Activated CD4-positive, alpha-beta T cell treated with anti-CD3 and anti-CD28 coated beads, Interleukin-2, amount 10 ng/mL, durations not matched to agents 24 days and 14 days (primary cell): ENCODE data around the gene DGKH. TPM values are rescaled to one million over a fixed set of nuclear protein-coding genes. Genes with fewer than 3 reads are reported as not detected.
"Not testable (repeated sequence)": the region's sequence is repeated elsewhere in the genome, so short reads cannot be mapped to it uniquely, and the experiment has no call there.

Experiments
- DNase-seq: peaks from one replicate; pipeline ENCODE4 v3.0.0; 2022
- H3K27ac Mint-ChIP-seq: one replicate; pipeline ENCODE4 v1.8.0; 2022; ENCODE audit warnings: mild to moderate bottlenecking, mixed read lengths
- H3K27me3 Mint-ChIP-seq: one replicate; pipeline ENCODE4 v1.8.0; 2022; ENCODE audit warnings: mixed read lengths
- H3K36me3 Mint-ChIP-seq: one replicate; pipeline ENCODE4 v1.8.0; 2022; ENCODE audit warnings: low read depth, mild to moderate bottlenecking, mixed read lengths
- H3K4me1 Mint-ChIP-seq: one replicate; pipeline ENCODE4 v1.8.0; 2021; ENCODE audit warnings: mixed read lengths
- H3K4me3 Mint-ChIP-seq: one replicate; pipeline ENCODE4 v1.8.0; 2022; ENCODE audit warnings: mild to moderate bottlenecking, moderate library complexity, mixed read lengths
- H3K9me3 Mint-ChIP-seq: one replicate; pipeline ENCODE4 v1.8.0; 2021; ENCODE audit warnings: mixed read lengths
- intact Hi-C: fragments of 100-400 bp; cut with micrococcal nuclease; formaldehyde crosslinking; loops from one replicate; pipeline ENCODE4 v1.15.1; 2023
- total RNA-seq: library from RNA; stranded (reverse); gene quantifications from 2 replicates; pipeline ENCODE4 v1.2.3, GENCODE V29; 2022

Gene DGKH
- total RNA-seq, 1 donor from 2014 or later, result 17.9 TPM

- H3K27me3 Mint-ChIP-seq, result no peaks in the 10 kb centered on the region
- H3K36me3 Mint-ChIP-seq, result peaks cover 19% of the 10 kb centered on the region
- no peaks in the 10 kb centered on the region for H3K9me3 Mint-ChIP-seq
- peak overlapping the region; percentile 66 for H3K27ac Mint-ChIP-seq
- H3K4me1 Mint-ChIP-seq, result peaks cover 15% of the 10 kb centered on the region
- DNase-seq, result no peak
- no peak overlapping the region for H3K4me3 Mint-ChIP-seq
- intact Hi-C loops, result no loop called here
These were observed 105.0 kb downstream of the DGKH start for GRCh38 chr13:42153199-42154113.

GRCh38 chr13:42155251-42155650, 106.8 kb downstream of the DGKH start:
- H3K9me3 Mint-ChIP-seq, result no peaks in the 10 kb centered on the region
- peaks cover 7% of the 10 kb centered on the region for H3K4me1 Mint-ChIP-seq
- peaks cover 25% of the 10 kb centered on the region for H3K36me3 Mint-ChIP-seq
- DNase-seq, result no peak
- no peak overlapping the region for H3K4me3 Mint-ChIP-seq
- intact Hi-C loops, result no loop called here
- H3K27ac Mint-ChIP-seq, result no peak overlapping the region
- H3K27me3 Mint-ChIP-seq, result no peaks in the 10 kb centered on the region

- intact Hi-C loops, H3K27me3 Mint-ChIP-seq, H3K4me1 Mint-ChIP-seq, H3K4me3 Mint-ChIP-seq, H3K27ac Mint-ChIP-seq, DNase-seq, H3K9me3 Mint-ChIP-seq: not testable (repeated sequence)
- H3K36me3 Mint-ChIP-seq, result peaks cover 45% of the 10 kb centered on the region
These were observed 114.9 kb downstream of the DGKH start for GRCh38 chr13:42163338-42163737.

- H3K9me3 Mint-ChIP-seq, DNase-seq, H3K4me3 Mint-ChIP-seq, H3K4me1 Mint-ChIP-seq, H3K27me3 Mint-ChIP-seq, intact Hi-C loops, H3K27ac Mint-ChIP-seq: not testable (repeated sequence)
- H3K36me3 Mint-ChIP-seq, result peaks cover 49% of the 10 kb centered on the region
These were observed 115.5 kb downstream of the DGKH start for GRCh38 chr13:42163910-42164309.

- H3K9me3 Mint-ChIP-seq, result peaks cover 3% of the 10 kb centered on the region
- no peaks in the 10 kb centered on the region for H3K4me1 Mint-ChIP-seq
- H3K27ac Mint-ChIP-seq, result peak overlapping the region; percentile 59
- intact Hi-C loops, result no loop called here
- H3K27me3 Mint-ChIP-seq, result no peaks in the 10 kb centered on the region
- DNase-seq, result no peak
- H3K4me3 Mint-ChIP-seq, result no peak overlapping the region
- peaks cover 52% of the 10 kb centered on the region for H3K36me3 Mint-ChIP-seq
These were observed 116.2 kb downstream of the DGKH start for GRCh38 chr13:42164557-42165125.

- no peaks in the 10 kb centered on the region for H3K9me3 Mint-ChIP-seq
- no peaks in the 10 kb centered on the region for H3K27me3 Mint-ChIP-seq
- H3K4me3 Mint-ChIP-seq, result no peak overlapping the region
- no peaks in the 10 kb centered on the region for H3K4me1 Mint-ChIP-seq
- H3K27ac Mint-ChIP-seq, result no peak overlapping the region
- no peak for DNase-seq
- H3K36me3 Mint-ChIP-seq, result peaks cover 31% of the 10 kb centered on the region
- intact Hi-C loops, result no loop called here
These were observed 120.0 kb downstream of the DGKH start for GRCh38 chr13:42168496-42168895.

- no peaks in the 10 kb centered on the region for H3K27me3 Mint-ChIP-seq
- no peak overlapping the region for H3K27ac Mint-ChIP-seq
- peaks cover 4% of the 10 kb centered on the region for H3K4me1 Mint-ChIP-seq
- H3K36me3 Mint-ChIP-seq, result peaks cover 39% of the 10 kb centered on the region
- H3K9me3 Mint-ChIP-seq, result no peaks in the 10 kb centered on the region
- H3K4me3 Mint-ChIP-seq, result no peak overlapping the region
- DNase-seq, result no peak
- intact Hi-C loops, result no loop called here
These were observed 121.6 kb downstream of the DGKH start for GRCh38 chr13:42170029-42170428.

GRCh38 chr13:42173789-42174343, 125.4 kb downstream of the DGKH start:
- Mint-ChIP-seq H3K27ac (no peak overlapping the region), H3K9me3 (no peaks in the 10 kb centered on the region), H3K4me1 (peaks cover 7% of the 10 kb centered on the region), H3K4me3 (no peak overlapping the region), H3K27me3 (no peaks in the 10 kb centered on the region), H3K36me3 (peaks cover 28% of the 10 kb centered on the region)
- intact Hi-C loops, result no loop called here
- no peak for DNase-seq

GRCh38 chr13:42174344-42175162, 126.1 kb downstream of the DGKH start:
- H3K4me3 Mint-ChIP-seq, result no peak overlapping the region
- no peaks in the 10 kb centered on the region for H3K27me3 Mint-ChIP-seq
- no peaks in the 10 kb centered on the region for H3K9me3 Mint-ChIP-seq
- no peak for DNase-seq
- H3K27ac Mint-ChIP-seq, result no peak overlapping the region
- intact Hi-C loops, result no loop called here
- peaks cover 23% of the 10 kb centered on the region for H3K36me3 Mint-ChIP-seq
- H3K4me1 Mint-ChIP-seq, result peaks cover 7% of the 10 kb centered on the region

- no peak for DNase-seq
- intact Hi-C loops, result no loop called here
- Mint-ChIP-seq H3K27ac (no peak overlapping the region), H3K9me3 (no peaks in the 10 kb centered on the region), H3K4me1 (peaks cover 8% of the 10 kb centered on the region), H3K36me3 (peaks cover 27% of the 10 kb centered on the region), H3K4me3 (no peak overlapping the region), H3K27me3 (no peaks in the 10 kb centered on the region)
These were observed 127.8 kb downstream of the DGKH start for GRCh38 chr13:42176294-42176693.

- H3K4me1 Mint-ChIP-seq, result peaks cover 9% of the 10 kb centered on the region
- no peak overlapping the region for H3K27ac Mint-ChIP-seq
- DNase-seq, result no peak
- no peak overlapping the region for H3K4me3 Mint-ChIP-seq
- no peaks in the 10 kb centered on the region for H3K9me3 Mint-ChIP-seq
- H3K27me3 Mint-ChIP-seq, result no peaks in the 10 kb centered on the region
- intact Hi-C loops, result no loop called here
- H3K36me3 Mint-ChIP-seq, result peaks cover 28% of the 10 kb centered on the region
These were observed 128.7 kb downstream of the DGKH start for GRCh38 chr13:42177189-42177588.

GRCh38 chr13:42181381-42181953, 133.0 kb downstream of the DGKH start:
- no peak overlapping the region for H3K27ac Mint-ChIP-seq
- peaks cover 21% of the 10 kb centered on the region for H3K36me3 Mint-ChIP-seq
- no peak for DNase-seq
- peaks cover 3% of the 10 kb centered on the region for H3K4me1 Mint-ChIP-seq
- H3K27me3 Mint-ChIP-seq, result no peaks in the 10 kb centered on the region
- H3K9me3 Mint-ChIP-seq, result no peaks in the 10 kb centered on the region
- H3K4me3 Mint-ChIP-seq, result no peak overlapping the region
- intact Hi-C loops, result no loop called here

GRCh38 chr13:42189061-42189460, 140.6 kb downstream of the DGKH start:
- no peaks in the 10 kb centered on the region for H3K27me3 Mint-ChIP-seq
- H3K36me3 Mint-ChIP-seq, result peaks cover 30% of the 10 kb centered on the region
- no peak for DNase-seq
- no peaks in the 10 kb centered on the region for H3K4me1 Mint-ChIP-seq
- H3K4me3 Mint-ChIP-seq, result no peak overlapping the region
- intact Hi-C loops, result no loop called here
- H3K27ac Mint-ChIP-seq, result no peak overlapping the region
- no peaks in the 10 kb centered on the region for H3K9me3 Mint-ChIP-seq
